Hematopoietic multipotent progenitor cell treated with erythropoietin and hydrocortisone succinate and interleukin-3 and kit ligand, for 4 days (in vitro differentiated cells): ENCODE results near the gene ATAD3B.
"Not testable (repeated sequence)": the region's sequence is repeated elsewhere in the genome, so short reads cannot be mapped to it uniquely, and the experiment has no call there.

Source experiments
- DNase-seq: peaks from one replicate; pipeline ENCODE4 v3.0.0-alpha.2; 2015

Gene ATAD3B

GRCh38 chr1:1514376-1514775 lies 42.8 kb downstream of the ATAD3B start:
- not testable (repeated sequence) for DNase-seq

DNA sequence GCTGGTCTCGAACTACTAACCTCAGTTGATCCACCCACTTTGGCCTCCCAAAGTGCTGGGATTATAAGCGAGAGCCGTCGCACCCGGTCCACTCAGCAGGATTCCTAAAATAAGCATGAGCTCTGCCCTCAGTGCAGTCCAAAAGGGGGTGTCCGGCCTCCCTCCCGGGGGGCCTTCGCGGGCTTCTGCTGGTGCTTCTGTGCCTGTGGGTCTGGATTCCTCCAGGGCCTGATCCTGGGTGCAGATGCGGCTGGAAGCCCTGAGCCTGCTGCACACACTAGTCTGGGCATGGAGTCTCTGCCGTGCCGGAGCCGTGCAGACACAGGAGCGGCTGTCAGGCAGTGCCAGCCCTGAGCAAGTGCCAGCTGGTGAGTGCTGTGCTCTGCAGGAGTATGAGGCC lies 45.4 kb downstream of the ATAD3B start:
- DNase-seq, result not testable (repeated sequence)

DNA sequence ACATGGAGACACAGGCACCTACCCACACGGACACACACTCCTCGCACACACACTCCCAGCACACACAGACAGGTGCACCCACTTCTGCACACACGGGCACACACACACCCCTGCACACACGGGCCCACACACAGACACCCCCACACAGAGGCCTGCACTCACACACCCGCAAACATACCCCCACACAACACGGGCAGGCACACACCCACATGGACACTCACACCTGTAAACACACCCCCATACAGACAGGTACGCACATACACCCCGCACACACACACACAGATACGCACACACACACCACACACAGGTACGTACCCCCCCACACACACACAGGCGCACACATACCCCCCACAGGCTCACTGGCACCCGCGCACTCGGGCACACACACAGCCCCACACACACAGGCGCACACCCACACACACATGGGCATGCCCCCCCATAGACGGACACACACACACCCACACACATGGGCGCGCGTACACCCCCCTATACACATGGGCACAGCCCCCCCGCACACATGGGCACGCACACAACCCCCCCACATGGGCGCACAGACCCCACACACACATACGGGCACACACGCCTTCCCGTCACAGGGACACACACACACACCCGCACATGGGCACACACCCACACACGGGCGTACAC lies 46.5 kb downstream of the ATAD3B start:
- no peak for DNase-seq

GRCh38 chr1:1518621-1519007 lies 47.0 kb downstream of the ATAD3B start:
- not testable (repeated sequence) for DNase-seq

- DNase-seq, result not testable (repeated sequence)
Observed at GRCh38 chr1:1519805-1520505, 48.4 kb downstream of the ATAD3B start.

- DNase-seq, result no peak
Observed at GRCh38 chr1:1521331-1521730, 49.8 kb downstream of the ATAD3B start.

- not testable (repeated sequence) for DNase-seq
Observed at GRCh38 chr1:1522536-1522935, 51.0 kb downstream of the ATAD3B start.

DNA sequence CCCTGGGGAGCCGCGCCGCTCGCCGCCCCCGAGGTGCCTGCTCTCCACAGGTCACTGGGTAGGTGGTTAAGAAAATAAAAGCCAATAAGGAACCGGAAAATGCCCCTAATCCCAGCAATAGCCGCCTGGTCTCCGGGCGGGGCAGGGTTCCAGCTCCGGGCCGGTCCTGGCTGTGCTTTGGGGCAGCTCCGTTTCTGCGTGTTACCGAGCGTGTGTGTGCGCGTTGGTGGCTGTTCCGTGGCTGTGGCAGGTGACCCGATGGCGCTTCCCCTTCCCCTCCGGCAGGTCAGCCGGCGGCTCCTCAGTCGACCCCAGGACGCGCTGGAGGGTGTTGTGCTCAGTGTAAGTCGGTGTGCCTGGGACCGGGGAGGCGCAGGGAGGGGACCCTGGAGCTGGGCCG lies 51.7 kb downstream of the ATAD3B start:
- not testable (repeated sequence) for DNase-seq

DNA sequence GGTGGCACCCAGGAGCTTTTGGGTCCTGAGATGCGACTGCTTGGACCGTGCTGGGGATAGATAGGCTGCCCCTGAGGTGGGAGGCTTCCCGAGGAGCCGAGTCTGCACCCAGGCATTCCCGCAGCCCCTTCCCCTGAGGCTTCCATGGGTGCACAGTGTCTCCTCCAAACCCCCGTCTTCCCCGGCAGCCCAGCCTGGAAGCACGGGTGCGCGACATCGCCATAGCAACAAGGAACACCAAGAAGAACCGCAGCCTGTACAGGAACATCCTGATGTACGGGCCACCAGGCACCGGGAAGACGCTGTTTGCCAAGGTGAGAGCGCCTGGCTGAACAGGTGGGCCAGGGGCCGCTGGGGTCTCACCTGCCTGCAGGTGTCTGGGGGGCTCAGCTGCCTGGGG lies 52.1 kb downstream of the ATAD3B start:
- DNase-seq, result not testable (repeated sequence)

- not testable (repeated sequence) for DNase-seq
Observed at GRCh38 chr1:1524750-1525383, 53.3 kb downstream of the ATAD3B start.

- not testable (repeated sequence) for DNase-seq
Observed at GRCh38 chr1:1526476-1526875, 54.9 kb downstream of the ATAD3B start.

GRCh38 chr1:1527092-1527816 lies 55.7 kb downstream of the ATAD3B start:
- no peak for DNase-seq

GRCh38 chr1:1528301-1529267 lies 57.0 kb downstream of the ATAD3B start:
- DNase-seq, result no peak

- no peak for DNase-seq
Observed at GRCh38 chr1:1529321-1529720, 57.8 kb downstream of the ATAD3B start.

GRCh38 chr1:1529936-1530335 lies 58.4 kb downstream of the ATAD3B start:
- DNase-seq, result no peak

DNA sequence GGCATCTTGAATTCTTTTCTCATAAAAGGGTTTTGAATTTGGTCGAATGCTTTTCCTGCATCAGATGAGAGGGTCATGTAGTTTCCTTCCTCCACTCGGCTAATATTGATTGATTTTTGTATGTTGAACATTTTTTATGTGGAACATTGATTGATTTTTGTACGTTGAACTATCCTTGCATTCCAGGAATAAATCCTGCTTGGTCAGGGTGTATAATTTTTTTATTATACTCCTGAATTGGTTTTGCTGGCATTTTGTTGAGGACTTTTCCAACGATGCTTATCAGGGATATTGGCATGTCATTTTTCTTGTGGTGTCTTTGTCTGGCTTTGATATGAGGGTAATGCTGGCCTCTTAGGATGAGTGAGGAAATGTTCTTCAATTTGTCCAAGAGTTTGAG lies 60.4 kb downstream of the ATAD3B start:
- DNase-seq, result no peak

- not testable (repeated sequence) for DNase-seq
Observed at GRCh38 chr1:1533176-1533893, 61.8 kb downstream of the ATAD3B start.

DNA sequence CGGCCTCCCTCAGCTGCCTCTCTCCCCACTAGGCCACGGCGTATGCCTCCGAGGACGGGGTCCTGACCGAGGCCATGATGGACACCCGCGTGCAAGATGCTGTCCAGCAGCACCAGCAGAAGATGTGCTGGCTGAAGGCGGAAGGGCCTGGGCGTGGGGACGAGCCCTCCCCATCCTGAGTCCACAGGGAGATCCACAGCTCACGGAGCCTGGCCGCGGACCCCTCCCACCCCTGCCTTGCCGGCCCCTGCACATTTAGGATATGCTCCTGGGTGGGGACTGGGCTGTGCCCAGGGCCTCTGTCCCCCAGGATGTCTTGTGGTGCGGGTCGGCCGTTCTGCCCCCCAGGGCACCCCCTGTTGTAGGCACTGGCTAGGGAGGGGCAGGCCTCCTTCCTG lies 62.3 kb downstream of the ATAD3B start:
- DNase-seq, result not testable (repeated sequence)

DNA sequence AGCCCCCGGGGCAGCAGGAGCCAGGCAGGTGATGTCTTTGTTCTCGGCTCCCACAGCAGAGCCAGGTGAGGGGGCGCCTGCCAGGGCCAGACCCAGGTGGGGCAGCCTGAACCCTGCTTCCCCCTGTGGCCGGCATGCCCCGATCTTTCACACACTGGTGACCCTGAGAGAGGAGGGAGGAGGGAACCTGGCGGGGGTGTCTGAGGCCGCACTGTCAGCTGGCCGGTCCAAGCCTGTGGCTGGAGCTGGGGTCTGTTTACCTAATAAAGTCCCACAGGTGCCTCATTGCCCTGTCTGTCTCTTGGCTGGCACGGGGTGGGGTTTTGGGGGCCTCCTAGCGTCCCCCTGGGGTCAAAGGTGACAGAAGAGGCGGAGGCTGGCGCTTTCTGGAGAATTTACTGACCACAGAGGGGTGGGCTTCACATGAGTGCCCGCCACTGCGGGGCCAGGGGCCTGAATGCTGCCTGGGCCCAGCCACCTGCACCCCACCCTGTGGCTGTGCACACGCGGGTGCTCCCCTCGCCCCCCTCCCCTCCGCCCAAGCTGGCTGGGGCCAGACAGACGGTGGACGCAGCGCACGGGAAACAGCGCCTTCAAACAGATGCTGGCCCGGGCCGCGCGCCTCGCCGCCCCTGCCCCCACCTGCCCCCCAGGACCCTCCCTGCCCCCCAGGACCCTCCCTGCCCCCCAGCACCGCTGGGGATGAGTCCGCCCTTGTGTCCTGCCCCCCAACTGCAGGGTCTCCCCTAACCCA lies 63.0 kb downstream of the ATAD3B start:
- DNase-seq, result no peak

GRCh38 chr1:1535201-1536018 lies 63.8 kb downstream of the ATAD3B start:
- no peak for DNase-seq
